ENCODE measurements around the gene RPL6.
"Not testable (repeated sequence)": the region's sequence is repeated elsewhere in the genome, so short reads cannot be mapped to it uniquely, and the experiment has no call there.

Gene RPL6

GRCh38 chr12:112409064-112409905 is at the start of gene RPL6:
Gene RPL6, minus strand, starts transcription at chr12:112409605. Its CDS starts 949 bp downstream, at chr12:112408656.
- peak; percentile 93 for DNase-seq (ENCODE audit: low spot score)

- no peak for DNase-seq (ENCODE audit: low spot score)
Measured at GRCh38 chr12:112458751-112459150, 49.3 kb upstream of the RPL6 start.

DNA sequence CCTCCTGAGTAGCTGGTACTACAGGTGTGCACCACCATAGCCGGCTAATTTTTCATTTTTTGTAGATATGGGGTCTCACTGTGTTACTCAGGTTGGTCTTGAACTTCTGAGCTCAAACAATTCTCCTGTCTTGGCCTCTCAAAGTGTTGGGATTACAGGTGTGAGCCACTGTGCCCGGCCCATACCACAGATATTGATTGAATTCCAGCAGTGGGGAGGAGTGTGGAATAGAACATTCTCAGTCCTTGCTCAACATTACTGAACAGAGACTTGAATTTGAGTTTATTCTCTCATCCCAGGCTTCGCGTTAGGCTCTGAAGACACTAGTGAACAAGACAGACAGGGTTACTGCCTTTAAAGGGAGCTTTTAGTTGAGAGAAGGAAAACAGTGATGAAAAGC is 48.9 kb upstream of the RPL6 start:
- no peak for DNase-seq (ENCODE audit: low spot score)

DNA sequence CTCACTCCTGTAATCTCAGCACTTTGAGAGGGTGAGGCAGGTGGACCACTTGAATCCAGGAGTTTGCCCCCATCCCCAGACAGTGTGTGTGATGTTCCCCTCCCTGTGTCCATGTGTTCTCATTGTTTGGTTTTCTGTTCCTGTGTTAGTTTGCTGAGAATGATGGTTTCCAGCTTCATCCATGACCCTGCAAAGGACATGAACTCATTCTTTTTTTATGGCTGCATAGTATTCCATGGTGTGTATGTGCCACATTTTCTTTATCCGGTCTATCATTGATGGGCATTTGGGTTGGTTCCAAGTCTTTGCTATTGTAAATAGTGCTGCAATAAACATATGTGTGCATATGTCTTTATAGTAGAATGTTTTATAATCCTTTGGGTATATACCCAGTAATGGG is 47.7 kb upstream of the RPL6 start:
- DNase-seq (ENCODE audit: low spot score) = not testable (repeated sequence)

GRCh38 chr12:112456029-112456428 is 46.6 kb upstream of the RPL6 start:
- DNase-seq (ENCODE audit: low spot score) = no peak

DNA sequence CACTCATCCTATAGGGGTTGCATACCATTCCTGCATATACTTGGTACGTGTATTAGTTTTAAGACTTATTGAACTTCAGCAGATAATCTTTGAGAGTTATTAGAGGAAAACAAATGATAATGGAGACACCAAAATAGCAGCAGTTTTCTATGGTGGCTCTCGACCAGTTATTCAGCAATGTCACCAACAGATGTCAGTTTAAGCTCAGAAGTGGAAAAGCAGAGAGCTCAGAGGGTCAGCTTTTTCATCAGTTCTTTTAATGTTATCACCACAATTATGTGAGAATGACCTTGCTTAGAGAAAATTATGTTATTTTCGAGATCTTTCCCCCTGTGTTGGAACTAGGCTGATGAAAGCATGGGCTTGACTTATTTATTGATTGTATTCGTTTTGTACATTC is 41.3 kb upstream of the RPL6 start:
- DNase-seq (ENCODE audit: low spot score) = no peak

- not testable (repeated sequence) for DNase-seq (ENCODE audit: low spot score)
Measured at GRCh38 chr12:112448165-112448564, 38.8 kb upstream of the RPL6 start.

DNA sequence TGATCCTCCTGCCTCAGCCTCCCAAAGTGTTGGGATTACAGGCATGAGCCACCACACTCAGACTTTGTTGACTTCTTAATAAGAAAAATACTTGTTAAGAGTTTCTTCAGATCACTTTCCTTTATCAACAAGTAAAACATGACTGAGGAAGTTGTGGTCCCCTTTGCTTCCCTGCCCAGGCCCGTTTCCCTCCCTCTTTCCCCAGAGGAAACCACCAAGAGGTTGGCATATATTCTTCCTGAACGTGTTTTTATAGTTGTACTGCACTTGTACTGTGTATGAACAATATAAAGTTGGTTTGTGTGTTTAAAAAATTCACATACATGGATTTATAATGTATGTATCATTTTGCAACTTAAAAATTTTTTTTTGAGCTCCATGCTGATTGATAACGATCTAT is 37.7 kb upstream of the RPL6 start:
- DNase-seq (ENCODE audit: low spot score) = no peak

DNA sequence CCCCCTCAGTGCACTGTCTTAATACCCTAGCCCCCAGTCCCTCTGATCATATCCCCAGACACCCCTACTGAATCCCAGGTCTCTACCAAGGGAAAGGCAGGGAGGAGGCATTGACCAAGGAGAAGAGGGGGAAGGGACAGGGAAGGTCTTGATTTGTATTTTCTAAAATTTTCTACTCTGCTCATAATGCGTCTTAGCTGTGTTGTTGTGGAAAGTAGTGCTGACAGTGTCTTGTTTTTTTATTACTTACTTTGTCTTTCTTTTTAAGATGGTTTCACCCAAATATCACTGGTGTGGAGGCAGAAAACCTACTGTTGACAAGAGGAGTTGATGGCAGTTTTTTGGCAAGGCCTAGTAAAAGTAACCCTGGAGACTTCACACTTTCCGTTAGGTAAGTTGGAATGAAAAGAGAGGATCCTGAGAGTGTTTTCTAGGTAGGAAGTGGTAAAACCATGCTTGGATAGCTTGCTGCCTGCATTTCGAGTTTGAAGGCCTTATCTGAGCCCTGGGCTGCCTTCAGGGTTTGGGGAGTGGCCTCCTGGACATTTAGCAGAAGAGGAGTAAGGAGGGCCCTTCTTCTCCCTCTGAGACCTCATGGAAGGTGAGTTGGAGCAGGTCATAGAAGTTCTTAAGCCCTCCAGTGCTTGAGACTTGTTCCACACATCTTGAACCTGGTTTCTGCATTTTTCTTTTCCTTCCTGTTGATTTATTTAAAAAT is 36.8 kb upstream of the RPL6 start:
- no peak for DNase-seq (ENCODE audit: low spot score)

GRCh38 chr12:112443916-112444315 is 34.5 kb upstream of the RPL6 start:
- no peak for DNase-seq (ENCODE audit: low spot score)

- not testable (repeated sequence) for DNase-seq (ENCODE audit: low spot score)
Measured at GRCh38 chr12:112440653-112441052, 31.2 kb upstream of the RPL6 start.

DNA sequence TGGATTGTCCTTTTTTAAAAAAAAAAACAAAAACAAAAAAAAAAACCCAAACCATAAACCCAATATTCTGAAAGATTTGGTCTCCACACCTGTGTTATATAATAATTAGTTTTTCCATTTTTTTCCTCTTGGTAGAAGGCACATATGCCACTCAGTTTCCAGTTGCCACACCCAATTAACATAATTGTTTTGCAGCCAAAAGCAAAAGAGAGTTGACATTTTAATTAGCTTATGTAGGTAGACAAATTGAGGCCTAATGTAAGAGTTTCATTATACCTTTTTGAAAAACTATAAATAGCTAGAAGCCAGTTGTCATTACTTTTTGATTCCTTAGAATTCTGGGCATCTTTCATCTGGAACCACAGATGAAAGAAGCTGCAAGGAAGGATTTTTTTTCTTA is 30.4 kb upstream of the RPL6 start:
- no peak for DNase-seq (ENCODE audit: low spot score)

- DNase-seq (ENCODE audit: low spot score) = not testable (repeated sequence)
Measured at GRCh38 chr12:112438645-112439044, 29.2 kb upstream of the RPL6 start.

DNA sequence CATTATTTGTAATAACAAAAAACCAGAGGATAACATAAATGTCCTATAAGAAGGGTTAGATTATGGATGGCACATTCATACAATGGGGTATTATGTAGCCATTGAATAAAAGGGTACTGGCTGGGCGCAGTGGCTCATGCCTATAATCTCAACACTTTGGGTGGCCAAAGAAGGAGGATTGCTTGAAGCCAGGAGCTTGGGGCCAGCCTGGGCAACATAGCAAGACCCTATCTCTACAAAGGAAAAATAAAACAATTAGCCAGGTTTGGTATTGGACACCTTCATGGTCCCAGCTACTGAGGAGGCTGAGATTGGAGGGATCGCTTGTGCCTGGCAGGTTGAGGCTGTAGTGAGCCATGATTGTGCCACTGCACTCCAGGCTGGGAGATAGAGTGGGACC is 24.1 kb upstream of the RPL6 start:
- DNase-seq (ENCODE audit: low spot score) = no peak

DNA sequence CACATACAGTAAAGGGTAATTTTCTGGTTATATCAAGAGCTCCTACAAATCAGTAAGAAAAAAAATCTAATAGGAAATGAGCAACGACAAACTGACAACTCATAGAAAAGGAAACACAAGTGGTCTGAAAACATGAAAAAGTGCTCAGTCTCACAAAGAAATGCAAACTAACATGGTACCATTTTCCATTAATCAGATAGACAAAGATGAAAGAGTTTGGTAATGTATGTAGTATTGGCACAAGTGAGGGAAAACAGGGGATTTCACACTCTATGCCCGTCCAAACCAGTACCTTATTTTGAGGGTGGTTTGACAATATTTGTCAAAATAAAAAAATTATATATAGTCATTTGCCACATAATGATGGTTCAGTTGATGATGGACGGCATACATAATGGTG is 22.6 kb upstream of the RPL6 start:
- no peak for DNase-seq (ENCODE audit: low spot score)

- no peak for DNase-seq (ENCODE audit: low spot score)
Measured at GRCh38 chr12:112430929-112431328, 21.5 kb upstream of the RPL6 start.

DNA sequence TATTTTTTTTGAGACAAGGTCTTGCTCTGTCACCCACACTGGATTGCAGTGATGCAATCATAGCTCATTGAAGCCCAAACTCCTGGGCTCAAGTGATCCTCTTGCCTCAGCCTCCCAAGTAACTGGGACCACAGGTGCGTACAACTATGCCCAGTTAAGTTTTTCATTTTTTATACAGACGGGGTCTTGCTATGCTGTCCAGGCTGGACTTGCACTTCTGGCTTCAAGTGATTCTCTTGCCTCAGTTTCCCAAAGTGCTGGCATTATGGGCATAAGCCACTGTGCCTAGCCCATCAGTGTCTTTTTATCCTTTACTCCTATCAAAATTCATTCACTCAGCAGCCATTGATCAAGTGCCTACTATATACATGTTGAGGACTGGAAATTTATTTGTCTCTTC is 18.4 kb upstream of the RPL6 start:
- no peak for DNase-seq (ENCODE audit: low spot score)

GRCh38 chr12:112425582-112426382 is 16.4 kb upstream of the RPL6 start:
- DNase-seq (ENCODE audit: low spot score) = no peak

GRCh38 chr12:112424126-112424525 is 14.7 kb upstream of the RPL6 start:
- DNase-seq (ENCODE audit: low spot score) = no peak

DNA sequence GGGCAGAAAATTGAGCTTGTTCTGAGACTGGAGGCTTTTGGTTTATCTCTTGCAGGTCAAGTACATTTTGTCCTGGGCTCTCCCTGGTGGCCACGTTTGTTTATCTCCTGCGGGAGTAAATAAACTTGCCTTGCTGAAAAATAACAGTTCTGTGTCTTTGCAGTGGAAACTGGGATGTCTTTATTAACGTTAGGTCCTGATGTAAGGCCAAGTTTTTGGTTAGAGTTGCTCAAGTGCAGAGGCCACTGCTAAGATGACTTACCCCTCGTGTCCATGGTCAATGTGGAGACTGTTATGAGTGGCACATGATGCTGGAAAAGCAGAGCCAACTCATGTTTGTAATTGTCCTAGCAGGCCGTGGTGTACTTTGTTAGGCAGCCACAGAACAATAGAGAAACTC is 13.1 kb upstream of the RPL6 start:
- peak; percentile 38 for DNase-seq (ENCODE audit: low spot score)

DNA sequence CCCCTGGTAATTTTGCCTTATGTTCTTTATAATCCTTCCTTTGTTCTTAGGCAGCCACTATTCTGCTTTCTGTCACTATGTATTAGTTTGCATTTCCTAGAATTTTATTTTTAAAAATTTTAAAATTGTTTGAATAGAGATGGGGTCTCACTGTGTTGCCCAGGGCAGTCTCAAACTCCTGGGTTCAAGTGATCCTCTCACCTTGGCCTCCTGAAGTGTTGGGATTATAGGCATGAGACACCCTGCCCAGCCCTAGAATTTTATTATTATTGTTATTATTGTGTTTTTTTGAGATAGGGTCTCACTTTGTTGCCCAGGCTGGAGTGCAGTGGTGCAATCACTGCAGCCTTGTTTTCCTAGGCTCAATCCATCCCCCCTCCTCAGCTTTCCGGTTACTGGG is 12.0 kb upstream of the RPL6 start:
- DNase-seq (ENCODE audit: low spot score) = no peak

- DNase-seq (ENCODE audit: low spot score) = no peak
Measured at GRCh38 chr12:112420740-112421139, 11.3 kb upstream of the RPL6 start.

Measured in AG08395 (cell line).